HUES6 (cell line): ENCODE data around the gene ABCC9.
"Not testable (repeated sequence)": the region's sequence is repeated elsewhere in the genome, so short reads cannot be mapped to it uniquely, and the experiment has no call there.

Experiments used
- H3K27ac ChIP-seq: 2 replicates; pipeline ENCODE4 v1.7.0; 2013; ENCODE audit warnings: low read depth, mild to moderate bottlenecking, low read length, inconsistent platforms
- H3K27me3 ChIP-seq: 2 replicates; pipeline ENCODE4 v1.6.1; 2013; ENCODE audit warnings: low read length; ENCODE audit not compliant: control insufficient read depth, insufficient read depth
- H3K36me3 ChIP-seq: 2 replicates; pipeline ENCODE4 v1.6.1; 2013; ENCODE audit warnings: low read length; ENCODE audit not compliant: control insufficient read depth, insufficient read depth
- H3K4me1 ChIP-seq: 2 replicates; pipeline ENCODE4 v1.6.1; 2013; ENCODE audit warnings: low read length; ENCODE audit not compliant: control insufficient read depth, insufficient read depth
- H3K4me3 ChIP-seq: 2 replicates; pipeline ENCODE4 v1.5.1; 2013; ENCODE audit warnings: low read depth, low read length
- H3K9ac ChIP-seq: one replicate; pipeline ENCODE4 v1.6.1; 2013; ENCODE audit warnings: mild to moderate bottlenecking, low read length
- H3K9me3 ChIP-seq: 2 replicates; pipeline ENCODE4 v1.6.1; 2013; ENCODE audit warnings: low read depth, low read length; ENCODE audit not compliant: control insufficient read depth, insufficient read depth

The ABCC9 gene

GRCh38 chr12:21906919-21907493 is 34.2 kb downstream of the ABCC9 start:
- no peaks in the 10 kb centered on the region; the same call in 1 of the 2 replicates for H3K4me1 ChIP-seq
- no peak overlapping the region for H3K27ac ChIP-seq
- no peaks in the 10 kb centered on the region for H3K27me3 ChIP-seq
- H3K36me3 ChIP-seq, result no peaks in the 10 kb centered on the region
- no peak overlapping the region for H3K9ac ChIP-seq
- no peaks in the 10 kb centered on the region for H3K9me3 ChIP-seq
- H3K4me3 ChIP-seq, result no peak overlapping the region

DNA sequence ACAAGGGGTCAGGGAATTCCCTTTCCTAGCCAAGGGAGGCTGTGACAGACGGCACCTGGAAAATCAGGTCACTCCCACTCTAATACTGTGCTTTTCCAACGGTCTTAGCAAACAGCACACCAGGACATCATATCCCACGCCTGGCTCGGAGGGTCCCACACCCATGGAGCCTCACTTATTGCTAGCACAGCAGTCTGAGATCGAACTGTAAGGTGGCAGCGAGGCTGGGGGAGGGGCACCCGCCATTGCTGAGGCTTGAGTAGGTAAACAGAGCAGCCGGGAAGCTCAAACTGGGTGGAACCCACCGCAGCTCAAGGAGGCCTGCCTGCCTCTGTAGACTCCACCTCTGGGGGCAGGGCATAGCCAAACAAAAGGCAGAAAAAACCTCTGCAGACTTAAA is 41.7 kb downstream of the ABCC9 start:
- H3K4me3 ChIP-seq, H3K9me3 ChIP-seq, H3K36me3 ChIP-seq, H3K4me1 ChIP-seq, H3K27ac ChIP-seq, H3K27me3 ChIP-seq, H3K9ac ChIP-seq: not testable (repeated sequence)

- Histone ChIP-seq H3K9me3 (no peaks in the 10 kb centered on the region), H3K27ac (no peak overlapping the region), H3K4me3 (no peak overlapping the region), H3K4me1 (no peaks in the 10 kb centered on the region), H3K36me3 (no peaks in the 10 kb centered on the region), H3K27me3 (no peaks in the 10 kb centered on the region), H3K9ac (no peak overlapping the region)
Observed at GRCh38 chr12:21895651-21896050, 45.6 kb downstream of the ABCC9 start.

- no peak overlapping the region for H3K4me3 ChIP-seq
- H3K9me3 ChIP-seq, result no peaks in the 10 kb centered on the region
- no peaks in the 10 kb centered on the region for H3K27me3 ChIP-seq
- H3K4me1 ChIP-seq, result no peaks in the 10 kb centered on the region
- no peak overlapping the region for H3K9ac ChIP-seq
- H3K27ac ChIP-seq, result no peak overlapping the region
- no peaks in the 10 kb centered on the region for H3K36me3 ChIP-seq
Observed at GRCh38 chr12:21894792-21895595, 46.2 kb downstream of the ABCC9 start.

DNA sequence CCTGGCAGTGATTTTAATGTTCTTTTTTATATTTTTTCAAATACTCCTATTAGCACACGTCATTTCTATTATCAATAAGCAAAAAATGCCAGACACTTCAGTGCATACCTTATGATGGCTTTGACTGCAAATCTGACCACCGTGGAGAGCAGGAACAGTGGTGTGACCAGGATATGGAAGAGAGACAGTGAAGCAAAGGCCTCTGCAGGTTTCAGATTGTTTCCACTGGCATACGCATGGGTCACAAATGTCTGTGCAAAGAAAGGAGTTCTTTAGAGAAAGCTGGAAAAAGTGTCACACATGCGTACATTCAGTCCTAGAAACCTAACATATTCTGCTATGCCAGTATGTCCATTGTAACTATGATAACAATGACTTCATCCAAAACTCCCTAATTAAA is 47.3 kb downstream of the ABCC9 start:
- Histone ChIP-seq H3K4me3 (no peak overlapping the region), H3K4me1 (no peaks in the 10 kb centered on the region), H3K9ac (no peak overlapping the region), H3K27me3 (no peaks in the 10 kb centered on the region), H3K9me3 (no peaks in the 10 kb centered on the region), H3K27ac (no peak overlapping the region), H3K36me3 (no peaks in the 10 kb centered on the region)

DNA sequence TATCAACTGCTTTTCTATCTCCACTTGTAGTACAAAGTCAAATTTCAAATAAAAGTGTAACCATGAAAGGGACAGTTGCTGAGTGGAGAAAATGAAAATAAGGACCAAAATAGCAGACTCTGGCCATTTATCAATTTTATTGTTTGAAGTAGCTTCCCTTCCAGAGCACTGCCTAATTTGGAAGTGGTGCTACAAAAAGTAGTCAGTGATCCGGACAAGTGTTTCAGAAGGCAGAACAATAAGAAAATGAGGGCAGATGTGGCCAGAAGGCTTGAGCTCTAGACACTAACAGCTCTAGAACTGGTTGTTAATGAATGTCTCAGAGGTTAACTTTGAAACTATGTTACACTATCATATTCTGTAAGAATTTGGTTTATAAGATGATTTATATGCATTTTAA is 48.9 kb downstream of the ABCC9 start:
- no peak overlapping the region for H3K9ac ChIP-seq
- H3K4me1 ChIP-seq, result no peaks in the 10 kb centered on the region
- no peak overlapping the region for H3K4me3 ChIP-seq
- no peak overlapping the region for H3K27ac ChIP-seq
- no peaks in the 10 kb centered on the region for H3K36me3 ChIP-seq
- no peaks in the 10 kb centered on the region for H3K27me3 ChIP-seq
- no peaks in the 10 kb centered on the region for H3K9me3 ChIP-seq

DNA sequence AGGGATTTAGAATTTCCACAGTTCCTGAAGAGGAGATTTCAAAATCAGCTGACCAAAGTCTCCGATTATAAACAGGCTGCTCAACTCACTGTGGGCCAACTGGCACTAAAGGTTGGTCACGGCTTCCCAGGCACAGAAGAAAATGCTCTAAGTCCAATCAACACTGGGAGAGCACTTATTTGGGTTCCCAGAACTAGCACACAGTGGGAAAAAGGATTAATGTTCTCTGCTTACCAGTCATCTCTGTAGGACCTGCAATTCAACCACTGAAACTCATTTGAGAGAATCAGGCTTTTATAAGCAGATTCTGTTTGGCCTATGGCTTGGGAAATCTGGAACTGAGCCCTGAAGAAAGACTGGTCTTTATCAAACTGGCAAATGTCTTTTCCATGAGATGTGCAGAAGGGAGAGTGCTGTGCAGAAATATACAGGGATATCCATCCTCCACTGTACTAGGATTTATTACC is 49.4 kb downstream of the ABCC9 start:
- H3K36me3 ChIP-seq, result no peaks in the 10 kb centered on the region
- H3K4me1 ChIP-seq, result no peaks in the 10 kb centered on the region
- H3K27ac ChIP-seq, result no peak overlapping the region
- no peaks in the 10 kb centered on the region for H3K9me3 ChIP-seq
- no peaks in the 10 kb centered on the region for H3K27me3 ChIP-seq
- no peak overlapping the region for H3K9ac ChIP-seq
- H3K4me3 ChIP-seq, result no peak overlapping the region

DNA sequence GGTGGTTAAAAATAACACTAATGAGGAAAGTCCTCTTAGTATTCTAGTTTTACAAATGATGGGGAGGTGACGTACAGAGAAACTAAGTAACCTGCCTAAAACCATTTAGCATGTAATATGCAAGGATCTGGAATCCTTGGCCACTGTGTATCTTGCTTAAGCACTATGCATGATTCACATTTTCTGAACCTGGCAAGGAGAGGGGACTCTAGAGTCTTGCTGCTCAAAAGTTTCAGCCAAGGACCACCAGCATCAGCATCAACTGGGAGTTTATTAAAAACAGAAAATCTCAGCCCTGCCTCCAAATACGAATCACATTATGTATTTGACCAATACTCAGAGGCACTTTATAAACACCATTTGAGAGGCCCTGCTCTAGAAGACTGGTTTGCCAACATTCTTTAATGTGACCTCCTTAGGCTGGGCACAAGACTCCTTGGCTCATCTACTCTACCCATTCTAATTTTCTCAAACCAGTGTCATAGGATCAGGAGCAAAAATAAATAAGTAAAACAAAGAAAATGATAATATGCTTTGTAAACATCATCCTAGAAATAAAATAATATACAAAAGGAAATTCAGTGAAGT is 52.9 kb downstream of the ABCC9 start:
- Histone ChIP-seq H3K27ac (no peak overlapping the region), H3K9ac (no peak overlapping the region), H3K4me1 (no peaks in the 10 kb centered on the region), H3K27me3 (no peaks in the 10 kb centered on the region), H3K9me3 (no peaks in the 10 kb centered on the region), H3K4me3 (no peak overlapping the region), H3K36me3 (no peaks in the 10 kb centered on the region)

GRCh38 chr12:21884936-21885335 is 56.3 kb downstream of the ABCC9 start:
- Histone ChIP-seq H3K27me3 (no peaks in the 10 kb centered on the region), H3K36me3 (no peaks in the 10 kb centered on the region), H3K9me3 (no peaks in the 10 kb centered on the region), H3K27ac (no peak overlapping the region), H3K4me1 (no peaks in the 10 kb centered on the region), H3K9ac (no peak overlapping the region), H3K4me3 (no peak overlapping the region)

- no peaks in the 10 kb centered on the region for H3K36me3 ChIP-seq
Observed at GRCh38 chr12:21882635-21883034, 58.6 kb downstream of the ABCC9 start.

GRCh38 chr12:21881965-21882364 is 59.3 kb downstream of the ABCC9 start:
- Histone ChIP-seq H3K27ac (no peak overlapping the region), H3K9ac (no peak overlapping the region), H3K27me3 (no peaks in the 10 kb centered on the region), H3K9me3 (no peaks in the 10 kb centered on the region), H3K4me1 (no peaks in the 10 kb centered on the region), H3K4me3 (no peak overlapping the region), H3K36me3 (no peaks in the 10 kb centered on the region)

More at GRCh38 chr12:21882635-21883034, 58.6 kb downstream of the ABCC9 start:
- H3K27me3 ChIP-seq, result no peaks in the 10 kb centered on the region
- no peak overlapping the region for H3K9ac ChIP-seq
- H3K27ac ChIP-seq, result no peak overlapping the region
- H3K9me3 ChIP-seq, result no peaks in the 10 kb centered on the region
- no peak overlapping the region for H3K4me3 ChIP-seq
- no peaks in the 10 kb centered on the region for H3K4me1 ChIP-seq
